Heart left ventricle (tissue), 16 donors: Measurements from ENCODE around the gene CEND1. TPM values are rescaled to one million over a fixed set of nuclear protein-coding genes. Genes with fewer than 3 reads are reported as not detected.

ENCODE experiments used
- ATAC-seq, 4 donors: fragments of 200-7000 bp; cut with Tn5 transposase; one replicate each; pipeline ENCODE4 v1.9.1; 2020 to 2022; ENCODE audit warnings: moderate library complexity in 4 of 4, mild to moderate bottlenecking in 3 of 4, moderate number of reproducible peaks in 1 of 4
- DNase-seq, 5 donors: peaks; one replicate each; pipeline ENCODE4 v3.0.0-alpha.2; 2020
- H3K27ac ChIP-seq, 12 donors: fragments of 200-600 bp; sonication (generic) in 4 of 12; one replicate each; pipeline versions ENCODE4 v1.5.0 to v1.8.0; 2016 to 2022; ENCODE audit warnings: mild to moderate bottlenecking in 2 of 12
- H3K27me3 ChIP-seq, 9 donors: fragments of 200-600 bp; sonication (generic) in 2 of 9; one replicate each; pipeline versions ENCODE4 v1.5.1 to v1.8.0; 2016 to 2022; ENCODE audit warnings: mild to moderate bottlenecking in 3 of 9
- H3K36me3 ChIP-seq, 9 donors: fragments of 200-600 bp; sonication (generic) in 2 of 9; one replicate each; pipeline versions ENCODE4 v1.5.0 to v1.8.0; 2018 to 2022; ENCODE audit warnings: mild to moderate bottlenecking in 2 of 9
- H3K4me1 ChIP-seq, 12 donors: fragments of 200-600 bp; sonication (generic) in 4 of 12; one replicate each; pipeline versions ENCODE4 v1.5.0 to v1.8.0; 2016 to 2022; ENCODE audit warnings: mild to moderate bottlenecking in 3 of 12
- H3K4me3 ChIP-seq, 12 donors: fragments of 200-600 bp; sonication (generic) in 4 of 12; one replicate each; pipeline versions ENCODE4 v1.5.0 to v1.8.0; 2017 to 2022; ENCODE audit warnings: mild to moderate bottlenecking in 9 of 12, moderate library complexity in 4 of 12
- H3K9me3 ChIP-seq, 12 donors: fragments of 200-600 bp; sonication (generic) in 4 of 12; one replicate each; pipeline versions ENCODE4 v1.5.0 to v1.8.0; 2016 to 2022; ENCODE audit warnings: mild to moderate bottlenecking in 1 of 12
- CTCF ChIP-seq, 12 donors: fragments of 200-600 bp; sonication (generic) in 4 of 12; IDR thresholded peaks; one replicate each; pipeline versions ENCODE4 v1.5.0 to v1.8.0; 2018 to 2022; ENCODE audit warnings: antibody characterized with exemption in 12 of 12, mild to moderate bottlenecking in 5 of 12
- POLR2A ChIP-seq, 2 donors: fragments of 450-650 bp; IDR thresholded peaks; one replicate each; pipeline ENCODE4 v1.6.1; 2017; ENCODE audit warnings: antibody characterized with exemption in 2 of 2, mild to moderate bottlenecking in 2 of 2, moderate library complexity in 2 of 2
- WGBS, 4 donors: extraction: QIAGEN DNeasy Blood & Tissue Kit in 2 of 4; methylation state at CpG; one replicate each; pipeline versions ENCODE4 v1.1.5 to v1.1.7; 2013 to 2018; 5-methylcytosine and 5-hydroxymethylcytosine counted together
- intact Hi-C, 10 donors: fragments of 100-400 bp; cut with DNase I; formaldehyde crosslinking; loops; one replicate each; pipeline versions ENCODE4 v1.11.1 to v1.14.2; 2022
- polyA plus RNA-seq, 2 donors: library from polyadenylated mRNA; stranded (reverse); fragments of 200-250 nt; gene quantifications; one replicate each; pipeline ENCODE4 v1.2.3, GENCODE V29; 2013
- total RNA-seq, 9 donors: library from RNA; depleted of rRNA in 2 of 9; stranded (reverse); fragments of >200 nt in 2 of 9; fragmentation: NEBNext Ultra II Directional in 3 of 9; extraction: Animal tissue kit (Norgen Biotek cat#: 25700) in 3 of 9; gene quantifications; one replicate each; pipeline versions ENCODE4 v1.1.0 to v1.2.4, GENCODE V29; 2016 to 2023
- donor health status: ischemic (EF 13 %, LVEDD 7.1; RV severe dilation, severe dysfunction).
- donor health status: healthy with polysubstance abuse.
- donor health status: DM: no; HTN: yes; CAD: no.
- donor health status: DM: no; HTN: no; CAD: no.
- donor health status: ischemic (EF 25% LVEDD 6.9; RV normal size, moderate dysfunction).
- donor health status: ischemic (EF 25% LVEDD 5.7; RV mildly dilated, moderate dysfunction).
- donor health status: healthy.
- donor health status: DM: yes; HTN: yes; CAD: no.
- donor health status: ischemic (EF 35%, LVEDD 5.7; RV mildly dilated, moderate dysfunction).
- donor health status: nonischemic (EF 11% LVEDD 7.7; RV severe dilation, severe dysfunction).
- donor health status: DM: yes; HTN: yes; CAD: no.
- donor health status: PGD.
- donor health status: ischemic (EF 29% LVEDD 5.4; RV normal size, mild dysfunction).
- donor health status: nonischemic (EF 23%, LVEDD 6.1; RV moderate dilation, normal function).

The CEND1 gene
- total and polyA plus RNA-seq, 11 donors, result 0.25 to 1.1 (median 0.44) TPM; not detected in 2

DNA sequence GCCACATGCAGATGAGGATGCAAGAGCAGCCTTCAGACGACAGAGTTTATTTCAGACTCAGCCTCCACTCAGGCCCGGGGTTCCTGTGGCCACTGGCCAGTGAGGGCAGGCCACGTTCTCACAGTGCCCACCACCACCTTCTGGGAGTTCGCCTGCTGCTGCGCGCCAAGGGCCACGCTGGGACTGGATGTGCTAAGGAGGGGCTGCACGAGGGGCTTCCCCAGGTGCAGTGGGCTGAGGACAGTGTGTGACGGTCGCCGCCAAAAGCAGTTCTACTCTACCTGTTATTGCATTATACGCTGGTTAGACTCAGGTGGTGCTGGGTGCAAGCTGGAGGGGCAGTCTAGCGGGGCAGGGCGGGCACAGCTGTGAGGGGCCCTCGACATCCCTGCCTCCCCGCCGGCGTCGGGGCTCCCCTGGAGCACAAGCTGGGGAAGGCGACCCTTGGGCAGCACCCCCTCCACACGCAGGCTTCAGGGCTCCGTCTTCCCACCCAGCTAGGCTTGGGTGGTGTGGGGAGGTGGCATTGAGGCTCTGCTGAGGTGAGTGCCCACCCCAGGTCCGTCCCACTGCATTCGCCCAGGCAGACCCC is 2.7 kb downstream of the CEND1 start:
- peaks cover 0 to 14% (median 10%) of the 10 kb centered on the region in 12 donors for H3K4me1 ChIP-seq
- no peak overlapping the region for H3K4me3 ChIP-seq
- WGBS, 4 donors, result 90 to 94% (median 92%) methylated on average over 11 to 24 of the region's 24 CpGs
- no peak overlapping the region for H3K27ac ChIP-seq
- ATAC-seq (no peak), DNase-seq (no peak)
- H3K36me3 ChIP-seq, result peaks cover 0 to 14% (median 0%) of the 10 kb centered on the region in 9 donors
- TF ChIP-seq POLR2A (IDR thresholded peaks at IDR 0.05), result no peak
- TF ChIP-seq CTCF (IDR thresholded peaks at IDR 0.05), result no peak
- no peaks in the 10 kb centered on the region for H3K9me3 ChIP-seq
- peaks cover 0 to 22% (median 7%) of the 10 kb centered on the region in 9 donors for H3K27me3 ChIP-seq
- intact Hi-C loops, result no loop called here

- intact Hi-C loops, result no loop called here
- peaks cover 0 to 22% (median 7%) of the 10 kb centered on the region in 9 donors for H3K27me3 ChIP-seq
- no peaks in the 10 kb centered on the region for H3K9me3 ChIP-seq
- WGBS, 4 donors, result 75 to 80% (median 77%) methylated on average over 15 to 24 of the region's 24 CpGs
- H3K36me3 ChIP-seq, result peaks cover 0 to 7% (median 0%) of the 10 kb centered on the region in 9 donors
- no peak for DNase-seq
- no peak overlapping the region for H3K4me3 ChIP-seq
- ATAC-seq, result no peak
- TF ChIP-seq CTCF (IDR thresholded peaks at IDR 0.05) (no peak), POLR2A (IDR thresholded peaks at IDR 0.05) (no peak)
- H3K27ac ChIP-seq, result no peak overlapping the region
- peaks cover 0 to 14% (median 10%) of the 10 kb centered on the region in 12 donors for H3K4me1 ChIP-seq
Measured at GRCh38 chr11:786235-787083, 3.4 kb downstream of the CEND1 start.

- DNase-seq, result peak; percentile 50 to 85 (median 73)
- no peaks in the 10 kb centered on the region for H3K9me3 ChIP-seq
- peaks cover 0 to 16% (median 8%) of the 10 kb centered on the region in 12 donors for H3K4me1 ChIP-seq
- ATAC-seq, result peak; percentile 52 to 90 (median 78)
- peak in 11 of 12 donors; percentile 35 to 70 (median 58) for TF ChIP-seq CTCF (IDR thresholded peaks at IDR 0.05)
- no peak for TF ChIP-seq POLR2A (IDR thresholded peaks at IDR 0.05)
- peaks cover 0 to 3% (median 0%) of the 10 kb centered on the region in 9 donors for H3K36me3 ChIP-seq
- intact Hi-C loops, result no loop called here
- WGBS, 4 donors, result 19 to 35% (median 33%) methylated on average over 23 to 24 of the region's 24 CpGs
- peak overlapping the region in 1 of 12 donors; percentile 29 for H3K27ac ChIP-seq
- H3K27me3 ChIP-seq, result peaks cover 0 to 6% (median 0%) of the 10 kb centered on the region in 9 donors
- H3K4me3 ChIP-seq, result no peak overlapping the region
Measured at GRCh38 chr11:783581-784015, 6.3 kb downstream of the CEND1 start.
